Measurements from ENCODE around the gene TRPV6.

TRPV6 gene

GRCh38 chr7:142904128-142904527 is 18.6 kb upstream of the TRPV6 start:
- DNase-seq: no peak
- Histone ChIP-seq H3K27me3 (replicated peaks; ENCODE audit: insufficient read depth, low read length) (no peaks in the 10 kb centered on the region), H3K4me2 (ENCODE audit: low read depth, low read length) (no peak overlapping the region), H3K4me3 (ENCODE audit: low read length) (no peak overlapping the region), H3K36me3 (replicated peaks; ENCODE audit: insufficient read depth, low read length) (no peaks in the 10 kb centered on the region), H4K20me1 (ENCODE audit: insufficient read depth, low read length) (no peaks in the 10 kb centered on the region), H3F3A (ENCODE audit: insufficient read depth, low read length) (no peaks in the 10 kb centered on the region), H2AFZ (ENCODE audit: low read length) (no peak overlapping the region), H3K4me1 (ENCODE audit: low read length) (0 out of 2 replicates have a peak, but pooled peaks cover 8% of the 10 kb centered on the region), H3K9me2 (replicated peaks; ENCODE audit: insufficient read depth, low read length) (no peaks in the 10 kb centered on the region), H3K27ac (ENCODE audit: low read length) (no peak overlapping the region), H3K9ac (ENCODE audit: low read length) (no peak overlapping the region), H3K79me2 (ENCODE audit: low read length) (no peaks in the 10 kb centered on the region), H3K9me3 (replicated peaks; ENCODE audit: insufficient read depth, low read length) (no peaks in the 10 kb centered on the region)
- no peak for TF ChIP-seq EZH2phosphoT487 (IDR thresholded peaks at IDR 0.05; ENCODE audit: low read length)
- TF ChIP-seq CTCF (IDR thresholded peaks at IDR 0.05; ENCODE audit: low read length): no peak
- no peak for TF ChIP-seq EZH2 (optimal IDR thresholded peaks at IDR 0.05; ENCODE audit: low read depth, low read length)

- Histone ChIP-seq H3K4me2 (ENCODE audit: low read depth, low read length) (no peak overlapping the region), H2AFZ (ENCODE audit: low read length) (no peak overlapping the region), H3F3A (ENCODE audit: insufficient read depth, low read length) (no peaks in the 10 kb centered on the region), H3K27ac (ENCODE audit: low read length) (no peak overlapping the region), H3K4me1 (ENCODE audit: low read length) (0 out of 2 replicates have a peak, but pooled peaks cover under 1% of the 10 kb centered on the region), H3K79me2 (ENCODE audit: low read length) (no peaks in the 10 kb centered on the region), H3K36me3 (replicated peaks; ENCODE audit: insufficient read depth, low read length) (no peaks in the 10 kb centered on the region), H4K20me1 (ENCODE audit: insufficient read depth, low read length) (no peaks in the 10 kb centered on the region), H3K27me3 (replicated peaks; ENCODE audit: insufficient read depth, low read length) (no peaks in the 10 kb centered on the region), H3K9me2 (replicated peaks; ENCODE audit: insufficient read depth, low read length) (no peaks in the 10 kb centered on the region), H3K4me3 (ENCODE audit: low read length) (no peak overlapping the region), H3K9ac (ENCODE audit: low read length) (no peak overlapping the region), H3K9me3 (replicated peaks; ENCODE audit: insufficient read depth, low read length) (no peaks in the 10 kb centered on the region)
- TF ChIP-seq EZH2phosphoT487 (IDR thresholded peaks at IDR 0.05; ENCODE audit: low read length) (no peak), EZH2 (optimal IDR thresholded peaks at IDR 0.05; ENCODE audit: low read depth, low read length) (no peak), CTCF (IDR thresholded peaks at IDR 0.05; ENCODE audit: low read length) (no peak)
- DNase-seq: no peak
Observed at GRCh38 chr7:142901426-142902259, 16.1 kb upstream of the TRPV6 start.

- no peaks in the 10 kb centered on the region for H3K9me2 ChIP-seq (replicated peaks; ENCODE audit: insufficient read depth, low read length)
- no peaks in the 10 kb centered on the region for H3K36me3 ChIP-seq (replicated peaks; ENCODE audit: insufficient read depth, low read length)
- no peak overlapping the region for H3K4me2 ChIP-seq (ENCODE audit: low read depth, low read length)
- no peaks in the 10 kb centered on the region for H3F3A ChIP-seq (ENCODE audit: insufficient read depth, low read length)
- H3K9ac ChIP-seq (ENCODE audit: low read length): no peak overlapping the region
- H3K27me3 ChIP-seq (replicated peaks; ENCODE audit: insufficient read depth, low read length): no peaks in the 10 kb centered on the region
- H3K79me2 ChIP-seq (ENCODE audit: low read length): no peaks in the 10 kb centered on the region
- H3K4me1 ChIP-seq (ENCODE audit: low read length): no peaks in the 10 kb centered on the region
- H3K4me3 ChIP-seq (ENCODE audit: low read length): no peak overlapping the region
- no peaks in the 10 kb centered on the region for H3K9me3 ChIP-seq (replicated peaks; ENCODE audit: insufficient read depth, low read length)
- no peak overlapping the region for H3K27ac ChIP-seq (ENCODE audit: low read length)
- no peak for TF ChIP-seq EZH2phosphoT487 (IDR thresholded peaks at IDR 0.05; ENCODE audit: low read length)
- TF ChIP-seq CTCF (IDR thresholded peaks at IDR 0.05; ENCODE audit: low read length): no peak
- TF ChIP-seq EZH2 (optimal IDR thresholded peaks at IDR 0.05; ENCODE audit: low read depth, low read length): no peak
- no peak for DNase-seq
- no peak overlapping the region for H2AFZ ChIP-seq (ENCODE audit: low read length)
- H4K20me1 ChIP-seq (ENCODE audit: insufficient read depth, low read length): no peaks in the 10 kb centered on the region
Observed at GRCh38 chr7:142899661-142900060, 14.1 kb upstream of the TRPV6 start.
